ENCODE data around the gene LGALS7. TPM values are rescaled to one million over a fixed set of nuclear protein-coding genes. Genes with fewer than 3 reads are reported as not detected.

LGALS7 gene
- total and polyA plus RNA-seq, 10 of the 15 experiments (the other 5 are each of a cell fraction or from before 2014, with no cell fraction given): 0.19 TPM; not detected in 9

GRCh38 chr19:38727868-38728660 is 45.3 kb downstream of the LGALS7 start (continued):
- TF ChIP-seq, protein P1, sequence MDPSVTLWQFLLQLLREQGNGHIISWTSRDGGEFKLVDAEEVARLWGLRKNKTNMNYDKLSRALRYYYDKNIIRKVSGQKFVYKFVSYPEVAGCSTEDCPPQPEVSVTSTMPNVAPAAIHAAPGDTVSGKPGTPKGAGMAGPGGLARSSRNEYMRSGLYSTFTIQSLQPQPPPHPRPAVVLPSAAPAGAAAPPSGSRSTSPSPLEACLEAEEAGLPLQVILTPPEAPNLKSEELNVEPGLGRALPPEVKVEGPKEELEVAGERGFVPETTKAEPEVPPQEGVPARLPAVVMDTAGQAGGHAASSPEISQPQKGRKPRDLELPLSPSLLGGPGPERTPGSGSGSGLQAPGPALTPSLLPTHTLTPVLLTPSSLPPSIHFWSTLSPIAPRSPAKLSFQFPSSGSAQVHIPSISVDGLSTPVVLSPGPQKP (IDR thresholded peaks at IDR 0.05; ENCODE audit: low read depth, low read length): no peak
- TF ChIP-seq MTA2 (IDR thresholded peaks at IDR 0.05; ENCODE audit: low read depth) (no peak), CBFB (IDR thresholded peaks at IDR 0.05; ENCODE audit: low read depth) (no peak), BACH1 (IDR thresholded peaks at IDR 0.05; ENCODE audit: borderline replicate concordance) (no peak), RFX5 (IDR thresholded peaks at IDR 0.05; ENCODE audit: low read depth, low read length) (no peak), ZNF274 (IDR thresholded peaks at IDR 0.05; ENCODE audit: insufficient read depth, insufficient read length) (no peak), CBX5 (IDR thresholded peaks at IDR 0.05; ENCODE audit: low read depth) (no peak), ATF7 (IDR thresholded peaks at IDR 0.05; ENCODE audit: low read depth) (no peak), E2F4 (IDR thresholded peaks at IDR 0.05; ENCODE audit: low read depth, low read length) (no peak), TAF1 (IDR thresholded peaks at IDR 0.05; ENCODE audit: borderline replicate concordance, low read depth, low read length) (no peak), SIN3A (IDR thresholded peaks at IDR 0.05; ENCODE audit: low read depth, low read length) (no peak), POU2F2 (IDR thresholded peaks at IDR 0.05; ENCODE audit: borderline replicate concordance, low read depth, low read length) (no peak), IKZF2 (IDR thresholded peaks at IDR 0.05) (no peak)
